Ureter (tissue), 1 donor: Measurements from ENCODE around the gene ACOX1. TPM values are rescaled to one million over a fixed set of nuclear protein-coding genes. Genes with fewer than 3 reads are reported as not detected.

Experiments used
- DNase-seq: peaks from one replicate; pipeline ENCODE4 v3.0.0-alpha.2; 2020; ENCODE audit warnings: low spot score
- total RNA-seq: library from RNA; stranded (reverse); gene quantifications from one replicate; pipeline ENCODE4 v1.2.4, GENCODE V29; 2023
- donor health status: DM: yes; HTN: yes; CAD: no.

The ACOX1 gene
- total RNA-seq, 1 donor from 2014 or later, result 119 TPM

DNA sequence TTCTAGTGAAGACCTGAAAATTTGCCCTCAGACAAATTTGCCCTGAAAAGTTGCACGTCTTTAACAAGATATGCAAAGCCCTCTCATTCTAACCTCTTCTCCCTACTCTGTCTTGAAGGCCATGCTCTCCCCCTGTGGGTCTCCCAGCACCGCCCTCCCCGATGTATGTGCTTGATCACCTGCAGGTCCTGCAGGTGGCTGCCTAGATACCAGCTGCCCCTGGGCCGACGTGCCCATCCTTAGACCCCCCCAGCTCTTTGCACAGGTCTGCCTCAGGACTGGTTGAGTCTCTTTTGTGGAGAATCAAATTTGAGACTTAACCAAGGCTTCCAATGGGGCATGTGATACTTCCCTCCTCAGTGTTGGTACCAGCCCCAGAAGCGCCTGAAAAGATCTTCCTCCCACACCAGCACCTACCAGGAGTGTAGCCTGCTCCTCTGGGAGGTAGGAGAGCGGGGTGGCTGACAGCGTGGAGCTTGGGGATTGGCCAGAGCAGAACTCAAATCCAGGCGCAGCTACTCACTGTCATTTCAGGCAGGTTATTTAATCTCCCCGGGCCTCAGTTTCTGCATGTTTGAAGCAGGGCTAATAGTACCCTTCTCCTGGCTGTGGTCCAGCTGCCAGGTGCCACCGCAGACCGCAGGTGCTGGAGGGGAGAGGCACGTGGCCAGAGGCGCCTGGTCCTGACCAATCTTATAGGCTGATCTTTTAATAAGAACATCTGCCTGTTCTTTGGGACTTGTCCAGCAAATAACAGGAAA is 69.7 kb downstream of the ACOX1 start:
- no peak for DNase-seq

DNA sequence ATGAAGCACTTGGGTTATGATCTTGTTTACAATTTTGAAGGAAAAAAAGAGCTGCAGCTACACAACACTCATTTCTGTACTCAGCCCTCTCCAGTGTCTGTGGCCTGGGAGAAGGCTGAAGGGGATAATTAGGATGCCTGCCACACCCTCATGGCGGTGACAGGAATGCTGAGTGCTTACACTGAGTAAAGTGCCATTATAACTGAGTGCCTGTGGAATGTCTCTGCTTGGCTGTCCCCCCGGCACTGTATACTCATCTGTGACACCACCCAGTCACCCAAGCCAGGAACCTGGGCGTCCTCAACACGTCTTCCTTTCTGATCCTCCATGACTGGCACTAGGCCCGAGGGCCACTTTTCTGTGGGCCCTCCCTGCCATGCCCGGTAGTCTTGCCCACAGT is 70.8 kb downstream of the ACOX1 start:
- no peak for DNase-seq

DNA sequence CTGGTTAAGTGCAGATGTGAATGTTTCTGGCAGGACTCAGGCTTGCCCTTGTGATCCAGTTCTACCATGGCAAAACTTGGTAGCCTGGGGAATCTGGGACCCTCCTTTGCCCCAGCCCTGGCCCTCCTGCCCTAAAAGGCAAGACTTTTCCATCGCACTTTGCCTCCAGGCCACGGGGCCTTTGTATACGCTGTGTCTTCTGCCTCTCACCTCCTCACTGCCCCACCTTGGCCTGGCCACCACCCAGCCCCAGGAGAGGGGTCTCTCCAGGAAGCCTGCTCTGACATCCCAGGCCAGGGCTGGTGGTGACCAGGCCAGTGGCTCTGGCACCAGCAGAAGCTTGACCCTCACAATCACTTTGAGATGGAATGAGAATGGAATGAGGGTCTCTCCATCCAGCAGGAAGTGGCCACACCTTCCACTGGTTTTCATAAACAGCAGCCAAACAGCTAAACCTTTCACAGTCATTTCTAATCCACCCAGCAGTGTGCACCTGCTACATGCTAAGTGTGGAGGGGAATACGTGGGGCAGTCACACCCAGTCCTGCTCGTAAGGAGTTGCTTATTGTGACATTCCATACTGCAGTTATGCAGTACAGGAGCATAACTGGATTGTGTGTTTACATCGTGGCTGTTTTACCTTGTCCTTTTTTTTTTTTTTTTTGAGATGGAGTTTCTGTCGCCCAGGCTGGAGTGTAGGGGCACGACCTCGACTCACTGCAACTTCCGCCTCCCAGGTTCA is 72.7 kb downstream of the ACOX1 start:
- DNase-seq, result no peak

DNA sequence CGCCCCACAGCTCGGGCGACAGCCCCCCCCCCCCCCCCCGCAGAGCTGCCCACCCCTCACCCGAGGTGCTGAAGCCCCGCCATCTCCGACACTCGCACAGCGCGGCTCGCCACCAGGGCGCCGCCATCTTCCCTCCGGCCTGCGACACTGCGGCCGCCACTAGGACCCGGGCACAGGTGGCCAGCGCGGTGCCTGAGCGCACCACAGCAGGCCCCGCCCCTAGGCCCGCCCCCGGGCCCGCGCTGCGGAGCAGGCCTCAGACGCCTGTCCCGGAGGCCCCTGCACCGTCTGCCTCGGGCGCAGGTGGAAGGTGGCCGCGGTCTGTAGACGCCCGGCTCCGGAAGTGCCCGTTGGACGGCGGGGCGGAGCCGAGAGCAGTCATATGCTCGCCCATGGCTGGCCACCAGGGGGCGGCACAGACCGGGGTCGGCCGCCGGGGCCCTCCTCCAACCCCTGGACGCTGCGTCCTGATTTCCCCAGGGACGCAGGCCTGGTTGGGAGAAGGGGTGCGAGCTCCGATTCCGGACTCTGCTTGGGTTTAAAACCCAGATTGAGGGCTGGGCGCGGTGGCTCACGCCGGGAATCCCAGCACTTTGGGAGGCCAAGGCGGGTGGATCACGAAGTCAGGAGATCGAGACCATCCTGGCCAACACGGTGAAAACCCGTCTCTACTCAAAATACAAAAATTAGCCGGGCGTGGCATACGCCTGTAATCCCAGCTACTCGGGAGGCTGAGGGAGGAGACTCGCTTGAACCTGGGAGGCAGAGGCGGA is 74.0 kb downstream of the ACOX1 start, which contains the start of gene MRPL38:
Gene MRPL38 (minus strand): TSS at position 136 of the 773 bp plus-strand sequence. CDS start 9 bp downstream, at position 127.
- peak; percentile 95 for DNase-seq

DNA sequence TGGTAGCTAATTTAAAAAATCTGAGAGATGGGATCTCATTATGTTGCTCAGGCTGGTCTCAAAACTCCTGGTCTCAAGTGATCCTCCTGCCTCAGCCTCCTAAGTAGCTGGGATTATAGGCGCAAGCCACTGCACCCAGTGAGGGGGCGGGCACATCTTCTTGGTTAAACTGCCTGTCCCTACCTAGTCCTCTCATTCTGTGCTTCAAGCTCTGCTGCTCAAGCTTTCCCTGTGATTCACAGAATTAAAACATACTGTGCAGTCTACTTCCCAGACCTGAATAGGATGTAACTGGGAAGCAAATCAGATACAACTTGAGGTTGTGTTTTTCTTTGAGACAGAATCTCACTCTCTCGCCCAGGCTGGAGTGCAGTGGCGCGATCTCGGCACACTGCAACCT is 76.6 kb downstream of the ACOX1 start:
- DNase-seq, result no peak

DNA sequence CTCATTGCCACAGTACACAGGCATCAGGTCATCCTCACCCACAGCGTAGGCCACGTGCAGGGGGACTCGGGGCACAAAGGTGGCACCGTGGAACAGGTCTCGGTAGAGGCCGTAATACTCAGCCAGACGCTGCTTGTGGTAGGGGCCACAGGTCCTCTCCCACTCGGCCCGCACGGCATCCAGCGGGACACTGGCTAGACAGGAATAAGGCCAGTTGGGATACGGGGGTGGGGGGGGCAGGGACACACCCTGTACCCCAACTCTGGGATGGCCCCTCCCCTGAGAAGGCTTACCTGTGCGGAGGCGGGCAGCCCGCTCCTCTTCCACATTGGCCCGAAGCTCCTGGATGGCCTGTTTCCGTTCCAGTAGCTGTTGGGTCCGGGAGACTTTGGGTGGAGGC is 77.2 kb downstream of the ACOX1 start:
- DNase-seq, result no peak

DNA sequence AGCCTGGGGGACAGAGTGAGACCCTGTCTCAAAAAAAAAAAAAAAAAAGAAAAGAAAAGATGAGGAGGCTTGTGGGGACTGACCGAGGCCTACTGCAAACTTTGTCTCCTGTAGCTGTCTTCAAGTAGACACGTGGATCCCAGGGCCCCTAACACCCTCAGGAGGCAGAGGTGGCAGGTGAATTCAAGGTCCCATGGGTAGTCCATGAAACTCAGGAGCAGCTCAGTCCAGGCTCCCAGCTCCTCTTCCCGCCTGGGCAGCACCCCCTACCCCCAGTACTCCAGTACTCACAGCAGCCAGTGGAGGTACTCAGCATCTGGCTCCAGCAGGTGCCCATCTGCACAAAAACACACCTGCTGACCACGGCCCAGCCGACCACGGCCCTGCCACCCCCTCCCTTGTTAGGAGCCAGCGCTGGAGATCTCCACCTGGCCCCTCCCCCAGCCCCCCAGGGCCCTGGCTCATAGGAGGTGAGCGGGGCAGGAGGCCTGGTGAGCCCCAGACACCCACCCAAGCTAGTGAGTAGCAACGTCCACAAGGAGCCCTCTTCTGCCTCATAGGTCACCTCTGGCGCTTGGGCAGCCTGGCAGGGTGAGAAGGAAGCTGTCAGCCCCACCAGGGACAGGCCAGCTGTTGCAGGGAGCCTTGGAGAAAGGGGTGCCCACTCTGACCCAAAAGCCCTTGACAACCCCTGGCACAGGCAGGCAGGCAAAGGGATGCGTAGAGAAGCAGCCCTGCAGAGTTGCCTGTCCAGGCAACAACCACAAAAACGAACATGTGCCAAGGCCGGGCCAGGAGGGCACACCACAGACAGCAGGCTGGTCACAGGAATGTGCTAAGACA is 78.1 kb downstream of the ACOX1 start:
- DNase-seq, result no peak

DNA sequence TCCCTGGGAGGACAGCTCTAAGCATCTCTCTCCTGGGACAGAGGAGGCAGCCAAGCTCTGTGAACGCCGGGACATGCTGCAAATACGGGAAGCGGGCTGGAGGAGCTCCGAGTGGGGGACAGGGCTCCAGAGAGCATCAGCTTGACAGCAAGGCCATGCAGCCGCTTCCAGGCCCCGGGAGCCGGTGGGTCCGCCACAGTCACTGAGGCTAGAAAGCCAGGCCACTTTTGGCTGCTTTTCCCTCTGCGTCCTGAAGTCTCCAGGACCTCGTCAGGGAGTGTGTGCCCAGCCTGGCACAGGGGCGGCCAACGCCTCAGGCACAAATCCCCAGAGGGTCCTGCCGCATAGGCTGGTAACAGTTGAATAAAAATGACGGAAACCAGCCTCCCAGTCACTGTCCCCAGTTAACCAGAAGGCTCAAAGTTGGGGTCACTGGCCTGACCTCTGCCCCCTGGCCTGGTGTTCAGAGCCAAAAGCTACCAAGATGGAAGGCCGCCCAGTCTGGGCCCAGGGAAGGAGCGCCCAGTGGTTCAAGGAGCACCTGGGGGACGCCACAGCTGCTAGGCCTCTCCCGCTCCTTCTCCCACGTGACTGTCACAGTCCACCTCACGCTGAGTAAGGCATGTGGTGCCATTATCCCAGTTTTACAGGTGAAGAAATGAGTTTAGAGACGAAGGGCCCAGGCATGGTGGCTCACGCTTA is 79.0 kb downstream of the ACOX1 start:
- no peak for DNase-seq

DNA sequence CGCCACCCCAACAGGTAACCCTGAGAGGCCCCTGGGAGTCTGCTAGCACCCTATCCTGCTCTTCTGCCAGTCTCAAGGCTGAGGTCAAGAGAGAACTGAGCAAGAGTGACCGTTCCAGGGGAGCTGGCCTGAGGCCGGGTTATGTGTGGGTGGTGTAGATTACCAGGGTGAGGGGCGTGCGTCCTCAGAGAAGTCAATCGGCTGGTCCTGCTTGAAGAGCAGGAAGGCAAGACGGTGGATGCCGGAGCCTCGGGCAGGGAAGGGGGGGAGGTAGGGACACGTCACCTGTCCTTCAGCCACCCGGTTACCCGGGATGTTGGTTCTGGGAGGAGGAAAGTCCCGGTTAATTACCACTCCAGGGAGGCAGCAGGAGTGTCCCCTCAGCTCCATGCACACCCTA is 79.6 kb downstream of the ACOX1 start:
- DNase-seq, result no peak

DNA sequence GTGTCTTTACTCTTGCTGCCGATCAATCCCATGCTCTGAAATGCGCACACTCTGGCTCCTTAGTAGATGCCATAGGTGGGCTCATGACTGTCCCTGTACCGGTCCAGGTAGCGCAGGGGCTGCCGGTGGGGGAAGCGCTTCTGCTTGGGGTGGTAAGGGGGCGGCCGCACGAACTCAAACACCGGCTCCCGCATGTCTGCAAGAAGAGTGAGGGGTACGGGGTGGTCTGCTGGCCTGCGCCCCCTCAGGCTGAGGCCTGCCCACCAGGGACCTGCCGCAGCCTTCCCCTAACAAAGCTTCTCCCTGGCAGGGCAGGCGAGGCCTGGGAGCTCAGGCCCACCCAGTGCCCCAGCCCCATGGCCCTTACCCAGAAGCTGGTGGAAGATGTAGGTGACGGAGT is 80.2 kb downstream of the ACOX1 start:
- no peak for DNase-seq

DNA sequence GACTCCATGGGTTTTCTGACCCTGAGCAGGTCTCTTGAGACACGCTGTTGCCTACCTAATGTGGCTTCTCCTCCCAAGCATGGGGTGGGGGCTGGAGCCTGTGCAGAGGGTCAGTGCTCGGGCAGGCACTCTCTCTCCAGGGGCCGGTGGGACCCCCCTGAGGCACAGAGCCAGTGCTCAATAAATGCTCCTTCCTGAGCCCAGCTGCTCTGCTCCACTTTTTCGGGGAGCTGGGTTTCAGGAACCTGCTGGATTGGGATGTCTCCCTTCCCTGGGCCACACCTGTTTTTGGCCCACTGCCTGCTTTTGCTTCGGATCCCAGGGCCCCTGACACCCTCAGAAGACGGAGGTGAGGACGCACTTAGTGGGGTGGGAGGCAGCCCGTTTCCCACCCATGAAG is 80.9 kb downstream of the ACOX1 start:
- no peak for DNase-seq

DNA sequence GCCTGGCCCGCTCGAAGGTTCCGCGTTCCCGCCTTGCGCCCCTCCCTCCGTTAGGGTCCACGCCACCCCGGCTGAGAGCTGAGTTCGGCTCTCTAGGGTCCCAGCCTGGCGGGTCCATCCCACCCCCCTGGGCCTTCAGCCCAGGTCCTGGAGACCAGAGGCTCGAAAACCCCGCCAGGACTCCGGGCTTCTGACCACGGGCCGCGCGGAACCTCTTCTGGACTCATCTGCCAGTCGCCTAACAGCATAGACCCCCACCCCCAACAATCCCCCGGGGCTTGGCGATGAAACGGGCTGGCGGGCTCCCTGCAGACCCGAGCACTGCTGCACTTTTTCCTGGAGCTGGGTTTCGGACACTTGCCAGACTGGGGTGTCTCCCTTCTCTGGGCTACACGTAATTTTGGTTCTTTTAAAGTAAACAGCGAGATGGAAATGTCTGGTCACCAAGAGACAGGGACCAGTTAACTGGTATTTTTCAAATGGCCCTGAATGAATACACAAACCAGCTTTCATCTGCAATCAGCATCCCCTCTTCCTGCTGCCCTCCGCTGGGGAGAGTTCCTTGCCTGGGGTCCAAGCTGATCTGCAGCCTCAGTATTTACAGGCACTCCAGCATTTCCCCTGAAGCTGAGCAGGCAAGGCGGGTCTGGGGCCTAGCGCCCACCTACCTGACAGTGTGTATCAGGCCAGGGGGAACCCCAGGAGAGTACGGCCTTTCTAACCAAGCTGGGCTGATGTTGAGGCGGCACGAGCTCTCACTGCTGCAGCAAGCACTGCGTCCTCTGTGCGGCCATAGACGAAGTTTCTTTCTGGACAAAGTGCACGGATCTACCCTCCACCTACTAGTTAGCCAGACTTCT is 81.6 kb downstream of the ACOX1 start:
- DNase-seq, result peak; percentile 65

DNA sequence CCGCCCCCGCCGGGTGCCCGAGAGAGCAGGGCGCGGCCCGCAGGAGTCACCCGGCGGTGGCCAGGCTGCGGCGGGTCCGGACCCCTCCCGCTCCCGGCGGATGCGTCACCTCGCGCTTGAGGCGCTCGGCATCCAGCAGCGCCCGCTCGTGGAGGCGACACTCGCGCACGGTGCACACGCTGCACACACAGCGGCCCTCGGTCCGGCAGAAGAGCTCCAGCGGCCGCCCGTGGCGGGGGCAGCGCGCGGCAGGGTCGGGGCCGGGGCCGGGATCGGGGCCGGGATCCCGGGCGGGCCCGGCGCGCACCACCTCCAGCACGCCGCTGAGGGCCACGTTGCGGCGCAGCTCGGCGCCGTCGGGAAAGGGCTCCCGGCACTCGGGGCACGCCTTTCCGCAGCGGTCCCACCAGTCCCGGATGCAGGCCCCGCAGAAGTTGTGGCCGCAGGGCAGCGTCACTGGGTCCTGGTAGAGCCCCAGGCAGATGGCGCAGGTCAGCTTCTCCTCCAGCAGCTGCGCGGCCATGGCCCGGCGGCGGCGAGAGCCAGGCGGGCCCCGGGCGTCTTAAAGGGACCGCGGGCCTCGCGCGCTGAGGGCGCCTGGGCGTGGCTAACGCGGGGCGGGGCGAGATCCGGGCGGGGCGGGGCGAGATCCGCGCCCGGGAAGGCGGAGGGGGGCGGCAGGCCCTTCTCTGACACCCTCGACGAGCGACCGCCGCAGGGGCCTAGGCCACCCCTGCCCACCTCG is 82.4 kb downstream of the ACOX1 start, which contains the start of gene TRIM65:
Gene TRIM65 (minus strand): TSS at position 537 of the 745 bp plus-strand sequence. CDS start 14 bp downstream, at position 523.
- DNase-seq, result peak; percentile 89

DNA sequence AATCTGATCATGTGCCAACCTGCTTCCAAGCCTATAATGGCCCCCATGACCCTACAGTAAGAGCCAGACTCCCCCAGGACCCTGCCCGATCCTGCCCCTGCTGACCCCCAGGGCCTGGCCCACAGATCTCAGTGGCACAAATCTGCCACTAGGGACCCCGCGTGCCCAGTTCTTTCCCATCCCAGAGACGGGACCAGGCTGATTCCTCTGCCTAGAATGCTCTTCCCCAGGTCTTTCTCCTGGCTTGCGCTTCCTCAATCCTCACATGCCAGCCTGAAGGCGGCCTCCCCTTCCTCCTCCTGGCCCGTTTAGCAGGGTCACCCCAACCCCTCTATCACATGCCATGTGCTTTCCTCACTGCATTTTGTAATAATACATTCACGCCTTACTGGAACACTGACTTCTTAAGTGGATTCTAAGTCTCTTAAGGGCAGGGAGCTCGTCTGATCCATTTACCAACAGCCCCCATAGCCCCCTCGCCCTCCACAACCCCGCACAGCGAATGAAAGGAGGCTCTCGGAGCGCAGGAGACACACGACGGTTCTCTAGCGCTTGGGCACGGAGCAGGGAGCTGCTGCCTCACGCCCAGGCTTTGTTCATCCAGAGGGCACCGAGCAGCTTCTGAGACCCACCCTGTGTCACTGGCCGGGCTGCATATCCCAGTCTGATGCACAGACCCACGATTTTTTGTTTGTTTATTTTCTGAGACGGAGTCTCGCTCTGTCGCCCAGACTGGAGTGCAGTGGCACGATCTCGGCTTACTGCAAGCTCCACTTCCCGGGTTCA is 83.4 kb downstream of the ACOX1 start:
- no peak for DNase-seq

DNA sequence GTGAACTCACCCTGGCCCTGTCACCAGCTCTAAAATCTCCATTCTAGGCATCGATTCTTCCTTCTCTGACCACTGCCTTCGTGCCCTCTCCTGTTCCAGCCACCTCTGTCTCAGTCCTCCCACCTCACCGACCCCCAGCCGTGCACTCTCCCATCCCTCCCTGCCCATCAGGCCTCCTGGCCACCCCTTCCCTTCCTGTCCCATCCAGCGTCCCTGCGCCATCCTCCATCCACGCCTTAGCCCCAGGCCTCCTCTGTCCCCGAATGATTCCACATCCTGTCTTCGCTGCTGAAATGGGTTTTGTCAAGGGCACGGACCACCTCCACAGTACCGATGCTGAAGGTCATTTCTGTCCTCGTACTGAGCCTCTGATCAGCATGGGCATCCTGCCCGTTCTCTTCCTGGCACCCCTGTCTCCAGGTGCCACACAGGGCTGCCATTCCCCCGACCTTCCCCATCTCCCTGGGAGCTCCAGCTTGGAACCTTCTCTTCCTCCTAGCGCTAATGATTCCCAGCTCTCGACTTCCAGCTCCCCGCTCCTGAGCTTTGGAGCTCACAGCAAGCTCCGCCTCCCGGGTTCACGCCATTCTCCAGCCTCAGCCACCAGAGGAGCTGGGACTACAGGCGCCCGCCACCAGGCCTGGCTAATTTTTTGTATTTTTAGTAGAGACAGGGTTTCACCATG is 84.8 kb downstream of the ACOX1 start:
- DNase-seq, result no peak

DNA sequence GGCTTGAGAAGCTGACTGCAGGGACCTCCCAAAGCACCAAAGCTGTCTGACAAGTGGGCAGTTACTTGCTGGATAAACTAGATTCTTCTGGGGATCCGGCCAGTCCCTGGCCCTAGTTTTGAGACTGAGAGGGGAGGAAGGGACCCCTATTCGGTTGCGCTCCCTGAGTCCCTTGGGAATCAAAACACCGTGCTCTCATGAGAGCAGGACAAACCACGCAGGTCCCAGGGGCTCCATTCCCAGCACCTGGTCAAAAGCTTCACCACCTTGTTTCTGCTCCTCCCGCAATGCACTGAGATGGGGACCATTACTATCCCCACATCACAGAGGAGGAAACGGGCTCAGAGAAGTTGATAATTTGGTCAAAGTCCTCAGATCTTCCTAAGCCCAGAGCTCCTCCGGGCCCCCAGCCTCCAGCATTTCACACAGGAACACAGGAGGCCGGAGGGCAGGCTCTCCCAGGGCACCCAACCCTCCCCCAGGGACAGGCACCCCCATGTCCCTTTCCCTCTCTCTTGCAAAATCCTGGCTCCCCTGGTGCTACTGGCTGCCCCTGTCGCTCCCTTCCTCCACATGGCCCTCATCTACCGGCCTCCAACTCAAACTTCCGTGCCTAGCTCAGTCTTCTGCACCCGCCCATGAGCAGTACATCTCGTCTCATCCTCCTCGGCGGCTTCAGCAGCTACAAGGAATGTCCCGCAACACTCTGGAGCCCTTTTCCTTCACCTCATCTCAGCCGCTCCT is 85.5 kb downstream of the ACOX1 start:
- DNase-seq, result no peak
